GM12875 (cell line): ENCODE results near the gene SLC6A8.
"Not testable (repeated sequence)": the region's sequence is repeated elsewhere in the genome, so short reads cannot be mapped to it uniquely, and the experiment has no call there.

ENCODE experiments used
- H3K4me3 ChIP-seq: one replicate; pipeline ENCODE4 v1.5.1; 2011; ENCODE audit warnings: low read depth, low read length, control low read depth
- TF ChIP-seq, protein P1 (sequence below): IDR thresholded peaks from 2 replicates; pipeline ENCODE4 v1.5.1; 2011; ENCODE audit warnings: low read depth, mild to moderate bottlenecking, control low read depth, inconsistent platforms, low read length, moderate library complexity, borderline replicate concordance; ENCODE audit not compliant: insufficient read depth

The SLC6A8 gene

GRCh38 chrX:153681175-153681574 lies 6.6 kb upstream of the SLC6A8 start:
- H3K4me3 ChIP-seq: no peak overlapping the region
- TF ChIP-seq, protein P1, sequence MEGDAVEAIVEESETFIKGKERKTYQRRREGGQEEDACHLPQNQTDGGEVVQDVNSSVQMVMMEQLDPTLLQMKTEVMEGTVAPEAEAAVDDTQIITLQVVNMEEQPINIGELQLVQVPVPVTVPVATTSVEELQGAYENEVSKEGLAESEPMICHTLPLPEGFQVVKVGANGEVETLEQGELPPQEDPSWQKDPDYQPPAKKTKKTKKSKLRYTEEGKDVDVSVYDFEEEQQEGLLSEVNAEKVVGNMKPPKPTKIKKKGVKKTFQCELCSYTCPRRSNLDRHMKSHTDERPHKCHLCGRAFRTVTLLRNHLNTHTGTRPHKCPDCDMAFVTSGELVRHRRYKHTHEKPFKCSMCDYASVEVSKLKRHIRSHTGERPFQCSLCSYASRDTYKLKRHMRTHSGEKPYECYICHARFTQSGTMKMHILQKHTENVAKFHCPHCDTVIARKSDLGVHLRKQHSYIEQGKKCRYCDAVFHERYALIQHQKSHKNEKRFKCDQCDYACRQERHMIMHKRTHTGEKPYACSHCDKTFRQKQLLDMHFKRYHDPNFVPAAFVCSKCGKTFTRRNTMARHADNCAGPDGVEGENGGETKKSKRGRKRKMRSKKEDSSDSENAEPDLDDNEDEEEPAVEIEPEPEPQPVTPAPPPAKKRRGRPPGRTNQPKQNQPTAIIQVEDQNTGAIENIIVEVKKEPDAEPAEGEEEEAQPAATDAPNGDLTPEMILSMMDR: no peak

DNA sequence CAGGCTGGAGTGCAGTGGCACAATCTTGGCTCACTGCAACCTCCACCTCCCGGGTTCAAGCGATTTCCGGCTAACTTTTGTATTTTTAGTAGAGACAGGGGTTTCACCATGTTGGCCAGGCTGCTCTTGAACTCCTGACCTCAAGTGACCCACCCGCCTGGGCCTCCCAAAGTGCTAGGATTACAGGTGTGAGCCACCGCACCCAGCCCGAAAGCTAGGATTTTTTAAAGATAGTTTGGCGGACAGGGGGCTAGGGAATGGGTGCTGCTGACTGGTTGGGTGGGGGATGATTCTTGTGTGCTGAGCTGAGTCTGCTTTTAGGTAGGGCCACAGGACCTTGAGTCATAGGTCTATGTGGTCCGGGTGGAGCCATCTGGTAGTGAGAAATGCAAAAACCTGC lies 4.2 kb upstream of the SLC6A8 start:
- H3K4me3 ChIP-seq: not testable (repeated sequence)

DNA sequence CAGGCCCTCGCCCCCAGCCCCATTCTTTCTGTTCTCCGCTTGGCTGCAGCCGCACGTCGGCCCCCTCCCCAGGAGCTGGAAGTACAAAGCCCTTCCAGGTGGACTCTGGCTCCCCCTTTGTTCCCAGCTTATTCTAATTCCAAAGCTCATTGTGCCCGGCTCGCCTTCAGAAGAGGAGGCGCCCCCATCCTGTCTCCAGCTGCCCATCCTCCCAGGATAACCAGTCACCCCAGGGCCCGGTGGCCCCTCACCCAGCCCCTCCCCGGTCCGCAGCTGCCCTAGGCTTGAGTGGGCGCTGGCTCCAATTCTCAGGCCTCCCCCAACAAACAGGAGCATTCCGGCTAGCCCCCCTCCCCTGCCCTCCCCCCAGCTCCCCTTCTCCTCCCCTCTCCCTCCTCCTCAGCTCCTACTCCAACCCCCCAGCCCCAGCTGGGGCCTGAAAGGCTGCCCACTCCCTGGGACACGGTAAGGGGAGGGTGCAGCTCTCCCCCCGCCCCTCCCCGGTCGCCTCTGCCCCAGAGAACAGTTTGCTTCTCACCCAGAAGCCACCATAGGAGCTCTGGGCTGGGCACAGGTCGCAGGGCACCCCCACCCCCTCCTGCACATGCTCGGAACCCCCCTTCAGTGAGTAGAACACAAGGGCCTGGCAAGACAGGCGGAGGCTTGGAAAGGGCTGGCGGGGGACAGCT lies 3.1 kb upstream of the SLC6A8 start:
- H3K4me3 ChIP-seq: no peak overlapping the region
- TF ChIP-seq, protein P1: no peak

DNA sequence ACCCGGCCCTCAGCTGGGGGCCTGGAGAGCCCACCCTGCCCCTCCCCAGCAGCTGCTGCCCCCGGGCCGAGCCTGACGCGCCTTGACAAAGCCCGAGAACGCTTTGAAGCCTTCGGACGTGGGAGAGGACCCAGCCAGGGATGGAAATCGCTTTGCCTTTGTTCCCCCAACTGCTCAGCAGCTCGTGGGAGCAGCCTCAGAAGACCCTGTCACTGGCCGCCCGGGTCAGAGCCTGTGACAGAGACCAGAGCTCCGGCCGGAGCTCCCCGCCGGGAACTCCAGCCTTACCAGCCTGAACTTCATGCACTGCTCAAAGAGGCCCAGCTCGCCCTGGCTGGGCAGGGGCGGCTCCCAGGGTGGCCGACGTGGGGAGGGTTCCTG lies 2.6 kb upstream of the SLC6A8 start:
- H3K4me3 ChIP-seq: no peak overlapping the region
- TF ChIP-seq, protein P1: no peak

DNA sequence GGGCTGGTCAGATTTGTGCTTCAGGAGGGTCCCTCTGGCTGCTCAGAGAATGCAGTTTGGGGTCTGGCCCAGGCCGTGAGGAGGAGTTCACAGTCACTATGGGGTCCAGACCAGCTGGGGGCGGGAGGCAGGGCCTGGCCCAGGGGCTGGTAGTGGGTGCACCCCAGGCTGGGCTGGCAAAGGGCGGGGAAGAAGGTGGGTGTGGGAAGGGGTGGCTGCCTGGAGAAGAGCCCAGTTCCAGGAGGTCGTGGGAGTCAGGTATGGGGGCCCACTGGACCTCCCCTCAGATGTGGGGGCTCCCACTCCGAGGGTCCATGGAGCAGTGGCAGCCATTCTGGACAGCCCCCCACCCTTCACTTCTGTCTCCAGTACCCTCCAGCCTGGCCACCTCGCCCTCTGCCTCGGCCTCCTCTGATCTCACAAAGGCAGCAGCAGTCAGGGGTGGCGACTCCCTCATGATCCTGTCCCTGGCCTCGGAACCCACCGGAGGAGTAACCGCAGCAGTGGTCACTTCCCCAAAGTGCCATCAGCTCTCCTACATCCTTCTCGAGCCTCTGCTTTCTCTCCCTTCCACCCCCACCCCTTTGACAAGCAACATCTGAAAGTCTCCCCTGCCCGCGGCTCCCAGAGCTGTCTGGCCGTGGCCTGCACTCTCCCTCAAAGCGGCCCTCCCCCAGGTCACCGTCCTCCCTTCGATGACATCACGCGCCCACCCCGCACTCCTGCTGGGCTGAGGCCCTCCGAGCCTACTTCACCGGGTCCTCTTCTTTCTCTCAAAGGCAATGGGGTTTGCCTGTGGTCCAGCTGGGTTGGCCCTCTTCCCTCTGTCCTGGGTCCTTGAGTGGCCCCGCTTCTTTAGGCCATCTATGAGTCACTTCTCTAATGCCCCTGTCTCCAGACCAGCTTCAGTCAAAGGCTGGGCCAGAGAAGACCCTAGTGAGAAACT lies 1.7 kb upstream of the SLC6A8 start:
- TF ChIP-seq, protein P1: no peak
- no peak overlapping the region for H3K4me3 ChIP-seq

GRCh38 chrX:153686711-153687110 lies 1.0 kb upstream of the SLC6A8 start:
- H3K4me3 ChIP-seq: no peak overlapping the region

GRCh38 chrX:153688071-153688470 lies 345 bp downstream of the SLC6A8 start:
- TF ChIP-seq, protein P1: no peak
- H3K4me3 ChIP-seq: no peak overlapping the region

More at GRCh38 chrX:153686711-153687110, 1.0 kb upstream of the SLC6A8 start:
- TF ChIP-seq, protein P1: no peak
